Measurements from ENCODE around the gene SLC25A48. TPM values are rescaled to one million over a fixed set of nuclear protein-coding genes. Genes with fewer than 3 reads are reported as not detected.

The SLC25A48 gene
- total RNA-seq, 2 experiments from 2014 or later = not detected

DNA sequence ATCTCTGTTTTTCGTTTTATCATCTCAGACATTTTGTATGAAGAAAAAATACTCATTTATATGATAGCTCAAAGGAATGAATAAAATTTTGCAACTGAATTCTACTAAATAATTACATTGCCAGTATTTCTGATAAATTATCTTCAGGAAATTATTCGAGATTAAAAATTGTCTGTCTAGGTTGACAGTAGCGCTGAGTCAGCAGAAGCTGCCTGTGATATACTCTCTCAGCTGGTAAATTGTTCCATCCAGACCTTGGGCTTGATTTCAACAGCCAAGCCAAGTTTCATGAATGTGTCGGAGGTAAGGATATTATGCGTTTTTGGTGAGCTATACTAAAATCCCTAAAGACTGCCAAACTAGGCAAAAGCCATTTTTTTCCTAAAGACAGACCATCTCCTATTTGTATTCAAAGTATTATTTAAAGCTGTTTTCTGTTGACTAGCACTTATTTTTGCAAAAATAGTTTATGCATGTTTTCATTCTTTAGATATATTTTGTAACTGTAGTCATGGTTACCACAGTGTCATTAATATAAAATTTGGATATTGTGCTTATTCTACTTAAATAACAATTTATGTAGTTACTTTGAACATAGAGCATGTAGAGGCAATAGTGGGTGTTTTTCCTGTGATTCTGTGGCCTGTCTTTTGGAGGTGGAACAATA, 102.9 kb downstream of the SLC25A48 start:
- Mint-ChIP-seq H3K9me3 (no peaks in the 10 kb centered on the region), H3K27me3 (peaks cover 15% of the 10 kb centered on the region), H3K4me3 (no peak overlapping the region), H3K4me1 (no peaks in the 10 kb centered on the region), H3K36me3 (no peaks in the 10 kb centered on the region), H3K27ac (no peak overlapping the region)
- DNase-seq = no peak

Other genes starting within 250 kb of the SLC25A48 start
- gene IL9, start 61.2 kb downstream of the SLC25A48 start, total RNA-seq = not detected
- not detected for gene LECT2, start 120.3 kb downstream of the SLC25A48 start, total RNA-seq
- gene TGFBI, start 194.3 kb downstream of the SLC25A48 start, total RNA-seq = not detected

Measured in activated naive CD8-positive, alpha-beta T cell treated with anti-CD3 and anti-CD28 coated beads for 36 hours (primary cell).